ENCODE results near the gene DAAM1. TPM values are rescaled to one million over a fixed set of nuclear protein-coding genes. Genes with fewer than 3 reads are reported as not detected.

DAAM1 gene
- total RNA-seq, 1 donor from 2014 or later, result 40.7 TPM

DNA sequence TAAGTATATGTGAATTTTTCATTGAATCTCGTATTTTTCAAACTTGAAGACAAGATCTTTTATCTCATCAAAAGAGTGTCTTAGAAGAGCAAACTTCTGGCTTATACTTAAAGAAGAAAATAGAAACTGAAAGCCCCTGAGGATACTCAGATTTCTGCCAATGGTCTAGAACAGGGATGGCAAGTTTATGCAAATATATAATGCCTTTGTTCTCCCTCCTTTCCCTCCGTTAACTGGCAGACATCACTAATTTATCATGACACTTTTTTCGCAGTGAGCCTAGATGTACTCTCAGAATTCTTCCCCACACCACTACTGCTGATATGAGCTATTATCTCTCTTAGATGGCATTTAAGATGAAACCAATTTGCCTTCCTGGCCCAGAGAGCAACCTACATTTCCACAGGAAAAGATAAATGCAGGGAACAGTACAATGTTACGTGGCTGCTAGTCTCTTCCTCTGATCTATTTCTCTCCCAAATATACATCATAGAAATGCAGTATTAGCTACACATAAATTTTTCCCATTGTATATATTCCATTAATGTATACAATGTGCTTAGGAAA lies 40.0 kb upstream of the DAAM1 start:
- no peak for DNase-seq (ENCODE audit: low spot score)
- TF ChIP-seq, protein P1, sequence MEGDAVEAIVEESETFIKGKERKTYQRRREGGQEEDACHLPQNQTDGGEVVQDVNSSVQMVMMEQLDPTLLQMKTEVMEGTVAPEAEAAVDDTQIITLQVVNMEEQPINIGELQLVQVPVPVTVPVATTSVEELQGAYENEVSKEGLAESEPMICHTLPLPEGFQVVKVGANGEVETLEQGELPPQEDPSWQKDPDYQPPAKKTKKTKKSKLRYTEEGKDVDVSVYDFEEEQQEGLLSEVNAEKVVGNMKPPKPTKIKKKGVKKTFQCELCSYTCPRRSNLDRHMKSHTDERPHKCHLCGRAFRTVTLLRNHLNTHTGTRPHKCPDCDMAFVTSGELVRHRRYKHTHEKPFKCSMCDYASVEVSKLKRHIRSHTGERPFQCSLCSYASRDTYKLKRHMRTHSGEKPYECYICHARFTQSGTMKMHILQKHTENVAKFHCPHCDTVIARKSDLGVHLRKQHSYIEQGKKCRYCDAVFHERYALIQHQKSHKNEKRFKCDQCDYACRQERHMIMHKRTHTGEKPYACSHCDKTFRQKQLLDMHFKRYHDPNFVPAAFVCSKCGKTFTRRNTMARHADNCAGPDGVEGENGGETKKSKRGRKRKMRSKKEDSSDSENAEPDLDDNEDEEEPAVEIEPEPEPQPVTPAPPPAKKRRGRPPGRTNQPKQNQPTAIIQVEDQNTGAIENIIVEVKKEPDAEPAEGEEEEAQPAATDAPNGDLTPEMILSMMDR (IDR thresholded peaks at IDR 0.05), result no peak

DNA sequence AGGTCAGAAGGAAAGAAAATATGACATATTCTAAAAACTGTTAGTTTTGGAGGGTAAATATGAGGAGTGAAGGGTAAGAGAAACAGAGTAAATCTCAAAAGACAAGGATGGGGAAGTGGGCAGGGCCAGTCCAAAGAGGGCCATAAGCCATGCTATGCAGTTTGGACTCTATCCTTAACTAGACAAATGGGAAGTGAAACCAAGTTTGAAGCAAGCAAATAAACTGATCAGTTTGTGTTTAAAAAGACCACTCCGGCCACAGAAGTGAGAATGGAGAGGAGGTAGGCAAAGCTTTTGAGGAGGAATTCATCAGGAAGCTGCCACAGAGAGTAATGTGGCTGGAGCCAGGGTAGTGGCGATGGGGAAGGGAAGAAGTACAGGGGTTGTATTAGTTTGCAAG lies 37.5 kb upstream of the DAAM1 start:
- Mint-ChIP-seq H3K9me3 (ENCODE audit: low read depth) (no peaks in the 10 kb centered on the region), H3K27me3 (ENCODE audit: low read depth) (no peaks in the 10 kb centered on the region), H3K4me1 (ENCODE audit: low read depth) (no peaks in the 10 kb centered on the region), H3K4me3 (ENCODE audit: unreplicated experiment) (no peak overlapping the region), H3K27ac (ENCODE audit: unreplicated experiment) (no peak overlapping the region), H3K36me3 (ENCODE audit: low read depth) (no peaks in the 10 kb centered on the region)
- TF ChIP-seq, protein P1 (IDR thresholded peaks at IDR 0.05), result no peak
- DNase-seq (ENCODE audit: low spot score), result no peak

More for the DNA sequence above, 40.0 kb upstream of the DAAM1 start:
- no peaks in the 10 kb centered on the region for H3K36me3 Mint-ChIP-seq (ENCODE audit: low read depth)
- no peaks in the 10 kb centered on the region for H3K9me3 Mint-ChIP-seq (ENCODE audit: low read depth)
- no peaks in the 10 kb centered on the region for H3K27me3 Mint-ChIP-seq (ENCODE audit: low read depth)
- H3K4me3 Mint-ChIP-seq (ENCODE audit: unreplicated experiment), result no peak overlapping the region
- H3K27ac Mint-ChIP-seq (ENCODE audit: unreplicated experiment), result no peak overlapping the region
- H3K4me1 Mint-ChIP-seq (ENCODE audit: low read depth), result no peaks in the 10 kb centered on the region

DNA sequence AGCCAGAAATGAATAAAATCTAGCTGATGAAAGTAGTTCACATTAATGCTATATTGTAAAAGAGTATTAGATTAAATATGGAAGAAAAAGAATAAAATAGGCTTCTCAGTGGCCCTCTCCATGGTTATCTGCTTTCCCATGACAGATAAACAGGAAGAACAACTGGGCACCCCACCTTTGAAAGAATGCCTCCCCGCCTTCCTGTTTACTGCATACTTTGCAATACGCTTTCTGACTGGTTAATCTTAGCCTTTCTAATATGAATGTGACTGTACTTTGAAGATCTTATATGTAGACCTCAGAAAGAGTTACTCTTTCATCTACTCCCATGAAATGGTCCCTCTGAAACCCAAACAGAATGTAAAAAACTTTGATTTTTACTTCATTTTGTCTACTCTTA lies 34.1 kb upstream of the DAAM1 start:
- Mint-ChIP-seq H3K36me3 (ENCODE audit: low read depth) (no peaks in the 10 kb centered on the region), H3K4me1 (ENCODE audit: low read depth) (no peaks in the 10 kb centered on the region), H3K27ac (ENCODE audit: unreplicated experiment) (no peak overlapping the region), H3K27me3 (ENCODE audit: low read depth) (no peaks in the 10 kb centered on the region), H3K9me3 (ENCODE audit: low read depth) (no peaks in the 10 kb centered on the region), H3K4me3 (ENCODE audit: unreplicated experiment) (no peak overlapping the region)
- TF ChIP-seq, protein P1 (IDR thresholded peaks at IDR 0.05), result no peak
- DNase-seq (ENCODE audit: low spot score), result no peak

DNA sequence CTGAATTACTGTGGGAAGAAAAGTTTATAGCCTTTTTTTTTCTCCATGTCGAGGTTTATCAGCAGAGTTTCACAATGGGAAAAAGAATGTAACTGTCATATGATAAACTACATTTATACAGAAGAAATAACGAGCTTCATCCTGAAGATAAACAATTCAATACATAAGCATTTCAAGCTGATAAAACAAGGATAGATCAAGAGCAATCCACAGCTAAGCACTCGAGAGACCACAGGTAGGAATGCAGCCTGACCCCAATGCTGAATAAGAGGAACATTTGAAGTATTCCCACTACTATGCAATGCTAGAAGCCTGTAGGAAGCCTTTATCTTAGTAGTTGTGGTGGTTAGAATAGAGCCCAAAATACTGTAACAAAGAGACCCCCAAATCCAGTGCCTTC lies 32.6 kb upstream of the DAAM1 start:
- DNase-seq (ENCODE audit: low spot score), result no peak
- no peak overlapping the region for H3K27ac Mint-ChIP-seq (ENCODE audit: unreplicated experiment)
- TF ChIP-seq, protein P1 (IDR thresholded peaks at IDR 0.05), result no peak

DNA sequence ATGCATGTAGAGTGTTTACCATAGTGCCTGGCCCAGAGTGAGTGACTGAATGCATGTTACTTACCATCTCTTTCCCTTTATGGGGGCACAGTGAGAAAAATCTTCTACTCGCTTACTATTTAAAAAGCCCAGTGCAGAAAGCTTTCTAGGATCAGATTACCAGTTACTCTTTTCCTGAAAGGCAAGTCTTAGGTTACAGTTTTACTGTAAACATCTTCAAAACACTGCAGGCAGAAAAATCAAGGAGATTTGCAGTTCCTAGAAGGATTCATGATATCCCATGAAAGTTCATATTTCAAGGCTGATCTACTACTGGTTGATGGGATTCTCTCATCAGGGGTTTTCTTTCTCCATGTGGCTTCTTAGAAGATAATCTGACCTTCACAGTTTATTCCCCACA lies 29.3 kb upstream of the DAAM1 start:
- no peak for DNase-seq (ENCODE audit: low spot score)
- TF ChIP-seq, protein P1 (IDR thresholded peaks at IDR 0.05), result no peak

More for the DNA sequence above, 32.6 kb upstream of the DAAM1 start:
- Mint-ChIP-seq H3K4me3 (ENCODE audit: unreplicated experiment) (no peak overlapping the region), H3K9me3 (ENCODE audit: low read depth) (no peaks in the 10 kb centered on the region), H3K27me3 (ENCODE audit: low read depth) (no peaks in the 10 kb centered on the region), H3K4me1 (ENCODE audit: low read depth) (peaks cover 4% of the 10 kb centered on the region), H3K36me3 (ENCODE audit: low read depth) (no peaks in the 10 kb centered on the region)

More for the DNA sequence above, 29.3 kb upstream of the DAAM1 start:
- H3K4me1 Mint-ChIP-seq (ENCODE audit: low read depth), result peaks cover 27% of the 10 kb centered on the region
- H3K27me3 Mint-ChIP-seq (ENCODE audit: low read depth), result no peaks in the 10 kb centered on the region
- H3K27ac Mint-ChIP-seq (ENCODE audit: unreplicated experiment), result no peak overlapping the region
- no peaks in the 10 kb centered on the region for H3K36me3 Mint-ChIP-seq (ENCODE audit: low read depth)
- H3K9me3 Mint-ChIP-seq (ENCODE audit: low read depth), result no peaks in the 10 kb centered on the region
- no peak overlapping the region for H3K4me3 Mint-ChIP-seq (ENCODE audit: unreplicated experiment)
